Inflammatory macrophage treated with lipopolysaccharide for 1 hour (primary cell): ENCODE measurements around the gene LTBP2.

Experiments used
- DNase-seq, 2 donors: peaks; one replicate each; pipeline ENCODE4 v3.0.0-alpha.2; 2020 to 2022

The LTBP2 gene

DNA sequence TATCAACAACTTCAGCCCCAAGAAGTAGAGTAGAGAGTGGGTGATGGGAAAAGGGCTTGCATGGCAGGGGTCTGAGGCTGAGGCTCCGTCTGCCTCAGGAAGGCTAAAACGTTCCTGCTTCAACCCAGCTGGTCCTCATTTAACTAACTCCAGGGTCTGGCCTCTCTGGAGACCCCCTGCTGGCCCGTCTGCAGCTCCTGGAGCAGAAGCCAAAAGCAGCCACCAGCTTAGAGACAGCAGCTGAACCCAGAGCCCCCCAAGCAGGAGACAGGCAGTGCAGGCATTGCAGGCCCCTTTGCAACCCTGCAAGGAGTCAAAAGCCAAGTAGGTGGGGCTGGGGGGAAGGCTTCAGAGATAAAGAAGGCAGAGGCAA, 25.1 kb upstream of the LTBP2 start:
- DNase-seq = no peak

DNA sequence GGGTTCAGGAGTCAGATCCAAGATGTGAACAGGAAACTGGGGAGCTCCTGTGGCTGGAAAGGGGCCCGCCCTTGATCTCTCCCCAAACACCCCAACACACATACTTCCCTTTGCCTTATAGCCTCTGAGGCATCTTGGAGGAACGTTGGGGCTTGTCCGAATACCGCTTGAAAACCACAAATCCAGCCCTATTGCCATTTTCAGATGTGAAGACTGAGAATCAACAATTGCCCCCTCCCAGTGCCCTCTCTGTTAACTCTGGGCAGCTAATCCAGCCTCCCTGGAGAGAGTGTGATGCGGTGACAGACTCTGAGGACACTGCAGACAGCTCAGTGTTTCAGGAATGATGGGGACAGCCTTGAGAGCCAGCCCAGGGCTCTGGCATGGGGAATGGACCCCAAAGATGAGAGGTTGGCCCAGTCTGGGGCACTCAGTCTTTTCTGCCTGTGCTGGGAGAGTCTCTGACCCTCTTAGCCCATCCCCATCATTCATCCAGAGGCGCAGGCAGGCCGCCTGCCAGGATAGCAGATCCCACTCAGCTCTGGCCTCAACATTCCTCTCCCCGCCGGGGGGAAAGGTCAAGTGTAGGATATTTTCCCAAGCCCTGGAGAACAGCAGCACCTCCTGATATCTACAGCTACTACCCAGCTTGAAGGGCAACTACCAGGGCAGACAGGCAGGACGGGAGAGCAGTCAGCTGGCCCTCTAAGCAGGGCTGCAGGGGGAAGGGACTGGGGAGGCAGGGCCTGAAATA, 24.6 kb upstream of the LTBP2 start:
- DNase-seq = no peak

DNA sequence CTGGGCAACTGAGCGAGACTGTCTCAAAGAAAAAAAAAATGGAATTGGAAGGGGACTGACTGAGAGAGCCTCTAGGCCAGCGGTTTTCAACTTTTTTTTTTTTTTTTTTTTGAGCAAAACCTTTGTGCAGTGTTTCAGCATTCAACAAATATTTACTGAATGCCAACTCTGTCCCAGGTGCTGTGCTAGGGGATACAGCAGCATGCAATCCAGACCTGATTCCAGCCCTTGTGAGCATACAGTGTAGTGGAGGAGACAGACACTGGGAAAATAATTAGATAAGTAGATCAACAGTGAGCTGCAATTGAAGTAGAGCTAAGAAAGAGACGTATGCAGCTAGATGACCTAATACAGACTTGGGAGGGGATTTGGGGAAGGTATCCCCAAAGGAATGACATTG, 23.8 kb upstream of the LTBP2 start:
- DNase-seq = no peak

DNA sequence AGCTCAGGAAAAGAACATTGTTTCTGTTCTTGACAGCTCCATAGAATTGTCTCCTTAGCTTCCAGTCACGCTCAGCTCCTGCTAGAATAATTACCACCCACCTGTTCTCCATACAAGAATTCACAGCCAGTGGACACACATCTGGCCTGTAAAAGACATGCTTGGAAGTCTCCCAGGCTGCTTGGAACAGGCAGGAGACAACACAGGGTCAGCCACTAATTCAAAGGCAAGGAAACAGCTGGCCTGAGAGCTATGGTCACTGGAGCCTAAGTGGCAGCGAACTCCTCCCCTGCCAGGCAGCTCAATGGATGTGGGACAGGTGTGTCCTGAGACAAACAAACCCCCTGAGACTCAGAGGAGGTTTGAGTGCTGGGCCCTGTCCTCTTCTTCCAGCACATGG, 22.9 kb upstream of the LTBP2 start:
- DNase-seq = no peak

DNA sequence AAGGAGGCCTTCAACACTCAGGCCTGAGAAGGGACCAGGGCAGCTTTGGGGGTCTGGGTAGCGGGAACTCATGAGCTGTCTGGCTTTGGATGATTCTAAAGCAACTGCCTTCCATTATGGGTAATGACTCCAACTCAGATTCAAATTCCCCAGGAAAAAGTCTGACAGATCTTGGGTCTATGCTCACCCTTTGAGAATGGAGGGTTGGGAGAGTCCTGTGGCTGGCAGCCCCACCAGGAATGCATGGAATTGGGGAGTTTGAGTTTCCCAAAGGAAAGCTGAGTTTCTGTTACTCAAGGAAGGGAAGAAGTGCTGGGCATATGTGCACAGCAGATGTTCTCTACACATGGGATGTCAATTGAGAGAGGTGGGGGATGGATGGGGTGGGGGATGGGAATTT, 22.4 kb upstream of the LTBP2 start:
- DNase-seq = no peak

DNA sequence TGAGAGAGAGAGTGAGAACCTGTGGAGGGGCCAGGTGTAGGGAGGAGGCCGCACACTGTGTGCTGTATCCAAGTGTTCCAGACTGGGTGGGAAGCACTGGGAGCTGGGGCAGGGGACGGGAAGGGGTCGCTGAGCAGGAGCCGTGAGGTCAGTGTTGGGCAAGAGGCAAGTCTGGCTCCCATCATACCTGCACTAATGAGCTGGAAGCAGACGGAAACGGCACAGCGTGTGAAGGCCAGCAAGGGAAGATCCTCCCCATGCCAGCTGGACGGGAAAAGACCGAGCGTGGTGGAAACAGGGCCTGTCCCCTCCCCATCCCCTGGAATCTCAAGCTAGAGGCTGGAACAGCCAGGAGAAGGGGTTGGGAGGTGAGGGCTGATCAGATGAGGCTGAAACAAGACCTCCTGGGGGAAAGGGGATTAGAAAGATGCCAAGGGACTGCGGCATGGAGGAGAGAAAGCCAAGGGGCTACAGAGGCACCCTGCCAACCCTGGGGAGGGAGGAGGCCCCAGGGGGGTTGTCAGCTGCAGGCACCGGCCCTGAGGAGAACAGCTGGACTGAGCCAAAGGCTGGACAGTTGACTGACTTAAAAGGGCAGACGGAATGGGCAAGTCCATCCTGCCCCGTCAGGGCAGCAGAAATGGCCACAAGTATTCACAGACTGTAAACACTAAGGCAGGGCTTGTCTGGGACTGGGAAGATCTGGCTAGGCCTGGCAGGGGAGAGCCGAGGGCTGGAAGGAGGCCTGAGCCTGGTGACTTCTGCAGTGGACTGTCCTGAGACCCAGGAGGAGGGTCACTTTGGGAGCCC, 19.0 kb upstream of the LTBP2 start:
- DNase-seq = no peak

DNA sequence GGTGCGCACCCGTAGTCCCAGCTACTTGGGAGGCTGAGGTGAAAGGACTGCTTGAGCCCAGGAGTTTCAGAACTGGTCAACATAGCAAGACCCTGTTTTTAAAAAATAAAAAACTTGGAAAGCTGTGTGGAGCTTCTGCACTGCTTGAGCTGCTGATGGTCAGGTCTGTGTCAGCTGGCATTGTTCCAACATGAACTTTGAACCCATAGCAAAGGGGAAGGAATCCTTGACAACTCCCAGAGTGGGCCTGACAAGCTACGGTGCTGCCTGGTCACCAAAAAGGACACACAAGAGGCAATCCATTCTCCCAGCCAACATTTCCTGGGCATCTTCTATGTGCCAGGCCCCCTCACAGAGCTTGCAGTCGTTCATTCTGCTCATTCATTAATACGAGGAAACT, 16.4 kb upstream of the LTBP2 start:
- no peak for DNase-seq

DNA sequence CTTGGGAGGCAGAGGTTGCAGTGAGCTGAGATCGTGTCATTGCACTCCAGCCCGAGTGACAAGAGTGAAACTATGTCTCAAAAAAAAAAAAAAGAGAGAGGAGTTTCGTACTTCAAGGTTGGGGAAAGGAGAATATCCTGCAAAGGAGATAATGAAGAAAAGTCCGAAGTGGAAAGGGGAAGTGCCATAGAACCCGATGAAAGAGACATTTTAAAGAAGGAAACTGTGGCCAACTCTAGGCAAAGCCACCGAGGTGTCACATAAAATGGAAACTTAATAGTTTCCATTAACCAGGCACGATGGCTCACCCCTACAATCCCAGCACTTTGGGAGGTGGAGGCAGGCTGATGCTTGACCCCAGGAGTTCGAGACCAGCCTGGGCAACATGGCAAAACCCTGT, 15.0 kb upstream of the LTBP2 start:
- peak in 1 of 2 donors; percentile 49 for DNase-seq

DNA sequence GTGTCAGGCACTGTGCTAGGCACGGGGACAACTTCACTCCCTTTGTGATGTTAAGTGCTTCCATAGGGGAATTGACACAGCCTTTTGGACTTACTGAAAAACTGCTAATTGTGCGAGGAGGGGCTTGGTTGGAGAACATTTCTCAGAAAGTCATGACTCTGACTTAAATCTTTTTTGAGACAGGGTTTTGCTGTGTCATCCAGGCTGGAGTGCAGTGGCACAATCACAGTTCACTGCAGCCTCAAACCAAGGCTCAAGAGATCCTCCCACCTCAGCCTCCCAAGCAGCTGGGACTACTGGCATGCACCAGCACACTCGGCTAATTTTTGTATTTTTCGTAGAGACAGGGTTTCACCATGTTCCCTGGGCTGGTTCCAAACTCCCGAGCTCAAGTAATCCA, 10.2 kb upstream of the LTBP2 start:
- no peak for DNase-seq

DNA sequence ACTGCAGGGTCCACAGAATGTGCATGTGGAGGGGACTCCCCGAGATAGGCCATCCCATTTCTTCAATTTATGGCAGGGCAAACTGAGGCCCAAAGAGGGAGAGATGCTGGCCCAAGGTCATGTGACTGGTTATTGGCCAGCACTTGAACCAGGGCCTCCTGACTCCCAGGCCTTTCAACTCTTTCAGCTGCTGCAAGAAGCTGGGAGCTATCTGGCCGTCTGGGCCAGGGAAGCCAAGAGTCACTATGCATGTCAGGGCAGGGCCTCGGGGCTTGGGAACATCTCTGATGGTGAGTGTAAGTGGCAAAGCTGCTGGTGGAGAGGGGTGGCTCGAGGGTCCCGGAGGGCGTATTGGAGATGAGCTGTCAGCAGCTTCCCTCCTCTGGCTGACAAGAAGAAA, 9.5 kb upstream of the LTBP2 start:
- no peak for DNase-seq

DNA sequence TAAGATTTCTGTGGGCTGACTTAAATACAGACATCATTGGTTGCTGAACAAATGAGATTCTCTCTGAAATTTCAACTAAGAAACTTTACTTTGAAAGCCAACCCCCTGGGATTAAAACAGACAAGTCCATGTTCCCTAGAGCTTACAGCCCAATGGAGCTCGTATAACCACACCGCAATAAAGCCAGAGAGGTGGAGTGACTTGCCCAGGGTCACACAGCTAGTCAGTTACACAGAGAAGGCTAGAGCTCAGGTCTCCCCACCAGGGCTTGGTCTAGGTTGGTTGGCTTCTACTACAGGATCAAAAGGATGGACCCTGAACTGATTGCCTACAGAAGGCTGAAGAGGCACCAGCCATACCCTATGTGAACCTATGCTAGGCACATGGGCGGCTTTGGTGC, 8.9 kb upstream of the LTBP2 start:
- DNase-seq = no peak

DNA sequence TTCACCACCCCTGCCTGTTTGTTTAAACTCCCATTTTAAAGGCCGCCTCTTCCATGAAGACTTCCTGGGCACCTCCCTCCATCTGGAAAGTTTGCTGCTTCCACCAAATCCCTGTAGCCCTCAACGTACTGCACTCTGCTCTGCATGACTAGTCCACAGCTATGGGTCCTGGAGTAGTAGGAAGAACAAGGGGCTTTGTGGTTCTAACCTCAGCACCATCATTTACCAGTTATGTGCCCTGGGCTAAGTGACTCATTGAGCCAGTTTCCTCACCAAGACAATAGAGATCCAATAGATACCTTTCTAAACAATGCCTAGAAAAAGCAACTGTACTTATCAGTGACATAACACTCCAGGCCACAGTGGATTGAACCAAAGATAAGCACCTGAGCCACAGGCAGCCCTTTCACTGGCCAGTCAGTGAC, 8.5 kb upstream of the LTBP2 start:
- DNase-seq = no peak

DNA sequence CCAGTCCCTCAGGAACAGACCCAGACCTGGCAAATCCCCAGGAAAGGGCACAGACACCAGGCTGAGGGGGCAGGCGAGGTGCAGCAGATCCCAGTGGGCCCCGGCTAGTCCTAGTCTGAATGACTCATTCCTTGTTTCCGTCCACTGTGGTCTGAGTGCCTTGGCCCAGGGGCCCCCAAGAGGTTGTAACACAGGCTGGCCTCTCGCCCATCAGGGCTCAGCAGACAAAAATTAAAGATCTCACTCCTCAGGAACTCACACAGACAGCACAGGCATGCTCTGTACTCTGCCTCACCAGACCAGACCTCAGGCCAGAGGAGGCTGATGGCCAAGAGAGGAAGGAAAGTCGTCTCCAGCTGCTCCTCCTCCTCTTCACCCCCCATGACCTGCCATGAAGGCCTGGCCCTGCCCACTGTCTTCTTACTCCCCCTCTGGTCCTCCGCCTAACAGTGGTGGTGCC, 7.7 kb upstream of the LTBP2 start:
- no peak for DNase-seq

DNA sequence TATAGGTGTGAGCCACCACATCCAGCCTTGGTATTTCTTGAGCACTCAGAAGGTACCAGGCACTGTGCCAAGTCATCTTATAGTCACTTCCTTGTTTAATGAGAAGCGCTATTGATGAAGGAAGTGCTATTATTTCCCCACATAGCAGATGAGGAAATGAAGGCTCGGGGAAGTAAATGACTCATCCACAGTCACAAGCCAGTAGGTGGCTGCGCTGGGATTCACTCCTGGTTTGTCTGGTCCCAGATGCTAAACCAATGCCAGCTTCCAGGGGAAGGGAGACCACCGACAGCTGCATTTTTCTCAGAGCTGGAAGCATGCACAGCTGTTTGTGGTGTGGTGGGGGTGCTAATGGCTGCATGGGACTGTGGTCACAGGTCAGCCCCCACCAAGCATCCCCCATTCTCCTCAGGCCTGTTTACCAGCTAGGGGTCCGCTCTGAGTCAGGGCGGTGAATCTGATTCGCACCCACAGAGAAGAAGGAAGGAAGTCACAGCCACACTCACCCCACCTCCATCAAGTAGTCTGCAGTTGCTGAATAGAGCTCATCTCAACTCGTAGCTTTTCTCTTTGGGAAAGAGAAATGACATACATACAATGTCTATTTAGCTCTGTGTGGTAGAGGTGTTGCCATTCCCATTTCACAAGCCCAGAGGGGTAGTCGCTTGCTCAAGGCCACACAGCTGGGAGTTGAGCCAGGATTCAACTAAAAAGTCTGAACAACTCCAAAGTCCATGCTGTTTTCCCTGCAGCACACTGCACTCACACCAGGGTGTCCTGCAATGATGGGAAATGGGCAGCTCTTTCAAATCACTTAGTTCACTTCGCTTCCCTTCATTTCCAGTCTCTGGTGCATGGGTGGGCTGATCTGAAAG, 6.3 kb upstream of the LTBP2 start:
- DNase-seq = peak; percentile 95

DNA sequence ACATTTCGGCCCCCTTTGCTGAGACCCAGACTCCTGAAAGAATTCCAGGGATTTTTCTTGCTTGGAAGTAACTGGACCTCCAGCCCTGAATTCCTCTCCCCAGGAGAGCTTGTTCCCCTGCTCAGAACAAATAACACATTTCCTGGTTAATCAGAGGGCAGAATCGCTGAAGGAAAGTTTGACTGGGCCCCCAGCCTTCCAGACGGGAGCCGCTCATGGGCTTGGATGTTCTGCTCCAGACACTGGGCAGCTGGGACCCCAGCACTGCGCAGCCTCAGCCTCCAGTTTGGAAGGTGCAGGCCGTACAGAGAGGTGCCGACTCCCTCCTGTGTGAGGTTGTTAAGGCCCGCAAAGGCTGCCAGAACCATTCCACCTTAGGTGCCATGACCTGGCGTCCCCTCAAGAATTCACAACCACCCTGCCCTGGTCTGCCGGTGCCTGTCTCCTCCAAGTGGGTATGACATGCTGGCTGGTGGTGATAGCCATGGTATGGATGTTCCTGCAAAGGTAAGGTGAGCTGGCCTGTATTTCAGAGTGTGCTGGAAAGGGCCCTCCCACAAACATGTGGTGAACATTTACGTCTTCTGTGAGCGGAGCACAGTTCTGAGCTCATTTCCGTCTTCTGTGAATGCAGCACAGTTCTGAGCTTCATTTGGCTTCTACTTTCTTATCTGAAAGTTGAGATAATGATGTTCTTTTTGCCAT, 5.1 kb upstream of the LTBP2 start:
- no peak for DNase-seq

DNA sequence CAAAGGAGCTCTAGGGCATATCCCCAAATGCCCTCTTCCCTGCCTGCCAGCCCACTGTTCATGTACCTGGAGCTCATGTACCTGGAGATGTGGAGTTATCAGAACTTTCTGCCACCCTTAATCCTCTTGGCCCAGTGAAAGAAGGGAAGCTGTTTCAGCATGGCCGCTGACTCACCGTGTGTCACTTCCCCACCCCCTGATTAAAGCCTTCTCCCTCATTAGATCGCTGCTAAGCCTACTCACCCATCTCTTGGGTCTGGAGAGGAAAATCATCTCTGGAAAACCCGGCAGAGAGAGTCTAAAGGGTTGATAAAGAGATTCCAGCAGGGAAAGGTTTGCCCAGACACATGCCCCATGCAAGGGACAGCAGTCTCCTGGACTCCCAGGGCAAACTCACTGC, 4.5 kb upstream of the LTBP2 start:
- DNase-seq = peak; percentile 78 to 83

DNA sequence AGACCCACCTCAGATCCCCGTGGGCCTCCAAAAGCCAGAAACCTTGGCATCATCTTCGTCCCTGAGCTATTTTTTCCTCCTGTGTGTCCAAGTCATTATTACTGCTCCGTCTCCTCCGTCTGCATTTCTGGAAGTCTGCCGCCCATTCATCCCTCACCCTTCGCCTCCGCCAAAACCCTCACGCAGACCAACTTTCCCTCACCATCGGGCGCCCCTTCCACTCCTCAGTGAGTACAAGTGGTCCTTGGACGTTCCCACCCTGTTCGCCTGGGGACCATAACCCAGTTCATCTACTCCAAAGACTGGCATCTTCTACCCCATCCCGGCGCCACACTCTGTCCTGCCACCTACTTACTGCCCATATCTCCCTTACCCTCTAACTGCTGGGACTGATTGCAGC, 3.7 kb upstream of the LTBP2 start:
- DNase-seq = no peak

DNA sequence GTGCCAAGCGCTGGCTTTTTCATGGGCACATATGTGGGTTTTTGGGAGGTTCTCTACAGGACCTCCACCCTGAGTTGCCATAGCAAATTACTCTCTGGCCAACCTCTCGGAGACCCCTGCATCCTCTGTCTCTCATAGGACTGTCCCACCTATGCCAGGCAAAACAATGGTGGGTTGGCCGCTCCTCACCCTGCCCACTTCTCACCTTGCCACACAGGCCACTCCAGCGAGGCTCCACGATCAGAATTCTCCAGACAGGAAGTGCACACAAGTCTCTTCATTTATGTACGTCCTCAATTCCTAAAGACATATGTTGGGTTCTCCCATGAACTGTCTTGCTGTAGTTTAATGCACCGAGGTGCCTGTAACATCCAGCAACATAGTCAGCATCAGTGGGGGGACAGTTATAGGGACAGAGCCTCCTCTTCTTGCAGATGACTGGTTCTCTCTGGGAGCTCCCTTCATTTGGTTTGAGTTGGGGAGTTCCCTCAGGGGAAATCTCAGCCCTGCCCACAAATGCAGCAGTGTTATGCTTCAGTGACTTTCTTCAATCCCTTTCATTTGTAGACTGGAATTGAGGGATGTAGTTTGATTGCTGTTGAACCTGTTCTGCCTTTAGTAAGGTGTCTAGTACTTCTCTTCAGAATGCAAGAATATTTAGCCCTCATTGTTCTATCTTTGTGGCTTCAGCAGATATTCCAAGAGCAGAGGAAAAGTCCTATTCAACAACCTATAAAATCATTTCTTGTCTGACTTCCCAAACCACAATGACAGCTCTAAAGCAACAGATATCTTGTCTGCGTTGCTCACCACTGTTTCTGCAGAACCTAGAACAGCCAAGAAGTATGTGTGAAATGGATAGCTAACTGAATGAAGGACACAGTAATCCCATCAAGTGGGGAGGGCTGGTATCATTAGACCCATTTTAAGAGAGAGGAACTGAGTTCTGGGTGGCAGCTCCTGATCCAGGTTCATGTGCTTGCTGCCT, 2.8 kb upstream of the LTBP2 start:
- DNase-seq = peak; percentile 52 to 59

DNA sequence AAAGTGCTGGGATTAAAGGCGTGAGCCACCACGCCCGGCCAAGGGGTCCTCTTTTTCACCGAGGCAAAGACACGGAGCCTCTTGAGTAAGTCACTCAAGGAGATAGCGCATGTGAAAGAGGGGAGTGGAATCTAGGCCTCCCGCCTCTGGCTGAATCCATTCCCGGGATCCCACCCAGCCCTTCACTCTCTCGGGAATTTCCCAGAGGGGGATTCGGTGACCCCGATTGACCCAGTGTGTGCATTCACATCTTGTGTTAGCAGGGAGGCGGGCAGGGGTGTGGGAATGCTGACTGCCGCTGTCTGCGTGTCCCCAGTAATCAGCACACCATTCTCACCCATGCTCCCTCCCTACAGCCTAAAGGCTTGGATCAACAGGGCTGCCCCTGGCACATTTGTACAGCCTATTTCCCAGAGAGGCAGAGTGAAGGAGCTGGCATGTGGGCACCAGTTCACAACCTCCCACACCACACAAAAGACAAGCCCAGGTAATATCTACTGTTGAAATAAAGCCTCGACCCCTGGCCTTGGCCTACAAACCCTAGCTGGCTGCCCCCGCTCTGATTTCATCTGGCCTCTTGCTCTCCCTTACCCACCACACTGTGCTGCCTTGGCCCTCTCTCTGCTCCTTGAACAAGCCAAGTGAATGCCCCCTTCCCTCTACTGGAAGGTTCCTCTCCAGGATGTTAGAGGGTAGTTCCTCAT, 1.3 kb upstream of the LTBP2 start:
- DNase-seq = no peak

DNA sequence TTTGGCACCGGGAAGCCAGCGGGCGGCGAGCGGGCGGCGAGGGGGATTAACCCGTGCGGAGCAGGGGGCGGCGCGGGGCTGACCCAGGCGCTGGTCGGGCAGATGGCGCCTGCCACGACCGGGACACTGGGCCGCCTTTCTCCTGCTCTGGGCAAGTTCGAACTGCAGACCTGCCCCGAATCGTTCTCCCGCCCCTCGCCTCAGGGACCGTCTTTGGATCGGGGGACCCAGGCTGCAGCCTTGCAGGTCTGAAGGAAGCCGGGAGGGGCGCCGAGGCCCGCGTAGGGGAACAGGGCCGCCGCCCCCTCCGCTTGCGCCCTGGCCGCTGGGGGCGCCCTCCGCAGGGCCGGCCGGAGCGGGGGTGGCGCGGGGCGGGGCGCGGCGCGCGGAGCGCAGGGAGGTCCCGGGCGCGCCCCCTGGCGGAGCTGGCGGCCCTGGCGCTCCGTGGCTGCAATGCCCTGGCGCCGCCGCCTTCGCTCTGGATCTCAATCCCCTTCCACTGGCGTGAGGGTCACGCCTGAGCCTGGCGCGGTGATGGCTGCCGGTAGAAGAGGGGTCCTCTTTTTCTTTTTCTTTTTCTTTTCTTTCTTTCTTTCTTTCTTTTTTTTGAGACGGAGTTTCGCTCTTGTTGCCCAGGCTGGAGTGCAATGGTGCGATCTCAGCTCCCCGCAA, 449 bp upstream of the LTBP2 start:
- DNase-seq = peak; percentile 66 to 88
